Peyer's patch (tissue), 4 donors: Measurements from ENCODE around the gene EDA2R. TPM values are rescaled to one million over a fixed set of nuclear protein-coding genes. Genes with fewer than 3 reads are reported as not detected.
A peak's percentile ranks its signal among the peaks of the same experiment; 100 is the strongest.

Source experiments
- DNase-seq, 3 donors: peaks; one replicate each; pipeline ENCODE4 v3.0.0-alpha.2; 2017 to 2019
- H3K27ac ChIP-seq, 4 donors: fragments of 200-600 bp; sonication (generic); one replicate each; pipeline ENCODE4 v1.5.1; 2016 to 2019
- H3K27me3 ChIP-seq, 2 donors: fragments of 200-600 bp; sonication (generic); one replicate each; pipeline ENCODE4 v1.5.1; 2019
- H3K36me3 ChIP-seq, 3 donors: fragments of 200-600 bp; sonication (generic); one replicate each; pipeline ENCODE4 v1.5.1; 2016 to 2019
- H3K4me1 ChIP-seq, 4 donors: fragments of 200-600 bp; sonication (generic); one replicate each; pipeline ENCODE4 v1.5.1; 2016 to 2019
- H3K4me3 ChIP-seq, 4 donors: fragments of 200-600 bp; sonication (generic); 1 replicate in 3 of 4; 2 replicates in 1 of 4; pipeline ENCODE4 v1.5.1; 2016 to 2019; ENCODE audit warnings: mild to moderate bottlenecking in 1 of 4
- H3K9me3 ChIP-seq, 4 donors: fragments of 200-600 bp; sonication (generic); one replicate each; pipeline ENCODE4 v1.5.1; 2016 to 2019; ENCODE audit warnings: mild to moderate bottlenecking in 1 of 4
- CTCF ChIP-seq, 6 experiments: fragments of 450-650 bp in 4 of 6; fragments of 200-600 bp in 2 of 6; sonication (generic) in 1 of 6; IDR thresholded peaks; one replicate each; pipeline ENCODE4 v1.5.1; 2017 to 2019; ENCODE audit warnings: antibody characterized with exemption in 6 of 6, mild to moderate bottlenecking in 3 of 6, moderate library complexity in 1 of 6
- POLR2A ChIP-seq, 2 donors: fragments of 450-650 bp; IDR thresholded peaks; one replicate each; pipeline ENCODE4 v1.5.1; 2017; ENCODE audit warnings: antibody characterized with exemption in 2 of 2, mild to moderate bottlenecking in 2 of 2, moderate library complexity in 2 of 2
- total RNA-seq, 4 donors: library from RNA; depleted of rRNA; stranded (reverse); fragments of >200 nt; gene quantifications; one replicate each; pipeline ENCODE4 v1.1.0, GENCODE V29; 2016

The EDA2R gene
- under 1 TPM in 2 of 4 donors, not detected in 2; 0.80 to 0.83 TPM for total RNA-seq

- Histone ChIP-seq H3K27ac (no peak within 1 kb of the TSS), H3K4me1 (no peaks in the 10 kb centered on the region)
- peak in 2 of 3 donors; percentile 17 to 47 for DNase-seq
These were observed at the start of gene EDA2R for GRCh38 chrX:66638591-66639500. TSS of gene EDA2R (minus strand) at chrX:66639078. CDS start at chrX:66616020, 23,058 bp downstream.

GRCh38 chrX:66684196-66684595 lies 45.3 kb upstream of the EDA2R start:
- Histone ChIP-seq H3K27ac (no peak overlapping the region), H3K4me3 (no peak overlapping the region), H3K9me3 (no peaks in the 10 kb centered on the region), H3K27me3 (no peaks in the 10 kb centered on the region), H3K36me3 (no peaks in the 10 kb centered on the region), H3K4me1 (no peaks in the 10 kb centered on the region)
- no peak for DNase-seq
- no peak for TF ChIP-seq POLR2A (IDR thresholded peaks at IDR 0.05)
- TF ChIP-seq CTCF (IDR thresholded peaks at IDR 0.05): no peak

More at GRCh38 chrX:66638591-66639500, at the start of gene EDA2R:
- Histone ChIP-seq H3K36me3 (no peaks in the 10 kb centered on the region), H3K9me3 (no peaks in the 10 kb centered on the region), H3K4me3 (peak within 1 kb of the TSS in 3 of 4 donors; percentile 12 to 32 (median 32)), H3K27me3 (no peaks in the 10 kb centered on the region)
- TF ChIP-seq POLR2A (IDR thresholded peaks at IDR 0.05) (no peak), CTCF (IDR thresholded peaks at IDR 0.05) (no peak)

GRCh38 chrX:66680451-66680850 lies 41.6 kb upstream of the EDA2R start:
- no peaks in the 10 kb centered on the region for H3K4me1 ChIP-seq
- H3K36me3 ChIP-seq: no peaks in the 10 kb centered on the region
- TF ChIP-seq CTCF (IDR thresholded peaks at IDR 0.05) (no peak), POLR2A (IDR thresholded peaks at IDR 0.05) (no peak)
- H3K9me3 ChIP-seq: no peaks in the 10 kb centered on the region
- H3K4me3 ChIP-seq: no peak overlapping the region
- no peak overlapping the region for H3K27ac ChIP-seq
- no peak for DNase-seq
- no peaks in the 10 kb centered on the region for H3K27me3 ChIP-seq

- Histone ChIP-seq H3K9me3 (no peaks in the 10 kb centered on the region), H3K27ac (no peak overlapping the region), H3K4me3 (no peak overlapping the region), H3K4me1 (no peaks in the 10 kb centered on the region), H3K36me3 (no peaks in the 10 kb centered on the region), H3K27me3 (no peaks in the 10 kb centered on the region)
- no peak for DNase-seq
- no peak for TF ChIP-seq CTCF (IDR thresholded peaks at IDR 0.05)
- no peak for TF ChIP-seq POLR2A (IDR thresholded peaks at IDR 0.05)
These were observed 38.6 kb upstream of the EDA2R start for GRCh38 chrX:66677430-66677829.

GRCh38 chrX:66676990-66677389 lies 38.1 kb upstream of the EDA2R start:
- H3K36me3 ChIP-seq: no peaks in the 10 kb centered on the region
- H3K4me1 ChIP-seq: no peaks in the 10 kb centered on the region
- H3K27me3 ChIP-seq: no peaks in the 10 kb centered on the region
- TF ChIP-seq POLR2A (IDR thresholded peaks at IDR 0.05) (no peak), CTCF (IDR thresholded peaks at IDR 0.05) (no peak)
- no peak overlapping the region for H3K27ac ChIP-seq
- H3K9me3 ChIP-seq: no peaks in the 10 kb centered on the region
- no peak overlapping the region for H3K4me3 ChIP-seq
- DNase-seq: no peak
